Raji (cell line): ENCODE results near the gene EHD2.

Experiments used
- POLR2A ChIP-seq: IDR thresholded peaks from 2 replicates; pipeline ENCODE4 v1.6.1; 2011; ENCODE audit warnings: low read depth, low read length, control low read depth; ENCODE audit not compliant: insufficient read depth

The EHD2 gene

GRCh38 chr19:47713046-47714021 is at the start of gene EHD2:
TSS of gene EHD2 (plus strand) at chr19:47713422. CDS start at chr19:47716613, 3,191 bp downstream.
- TF ChIP-seq POLR2A = no peak

GRCh38 chr19:47663435-47663910 is 49.7 kb upstream of the EHD2 start:
- no peak for TF ChIP-seq POLR2A

- TF ChIP-seq POLR2A = no peak
Measured at GRCh38 chr19:47663911-47664771, 49.1 kb upstream of the EHD2 start.

GRCh38 chr19:47670736-47671135 is 42.5 kb upstream of the EHD2 start:
- TF ChIP-seq POLR2A = no peak

- TF ChIP-seq POLR2A = no peak
Measured at GRCh38 chr19:47671499-47671898, 41.7 kb upstream of the EHD2 start.

GRCh38 chr19:47673426-47673825 is 39.8 kb upstream of the EHD2 start:
- no peak for TF ChIP-seq POLR2A

- no peak for TF ChIP-seq POLR2A
Measured at GRCh38 chr19:47674548-47674947, 38.7 kb upstream of the EHD2 start.

GRCh38 chr19:47675271-47675670 is 38.0 kb upstream of the EHD2 start:
- TF ChIP-seq POLR2A = no peak

GRCh38 chr19:47675859-47676258 is 37.4 kb upstream of the EHD2 start:
- TF ChIP-seq POLR2A = no peak

- TF ChIP-seq POLR2A = no peak
Measured at GRCh38 chr19:47676811-47677210, 36.4 kb upstream of the EHD2 start.

- TF ChIP-seq POLR2A = no peak
Measured at GRCh38 chr19:47679251-47679900, 33.8 kb upstream of the EHD2 start.

- TF ChIP-seq POLR2A = no peak
Measured at GRCh38 chr19:47679922-47680857, 33.0 kb upstream of the EHD2 start.

GRCh38 chr19:47680858-47681332 is 32.3 kb upstream of the EHD2 start:
- TF ChIP-seq POLR2A = no peak

GRCh38 chr19:47681388-47681787 is 31.8 kb upstream of the EHD2 start:
- no peak for TF ChIP-seq POLR2A

- TF ChIP-seq POLR2A = no peak
Measured at GRCh38 chr19:47681936-47682335, 31.3 kb upstream of the EHD2 start.
